Right lung (tissue), 5 donors: ENCODE measurements around the gene SIRT6. TPM values are rescaled to one million over a fixed set of nuclear protein-coding genes. Genes with fewer than 3 reads are reported as not detected.
A peak's percentile ranks its signal among the peaks of the same experiment; 100 is the strongest.
"Not testable (repeated sequence)": the region's sequence is repeated elsewhere in the genome, so short reads cannot be mapped to it uniquely, and the experiment has no call there.

Experiments used
- DNase-seq, 2 donors: peaks; one replicate each; pipeline ENCODE4 v3.0.0-alpha.2; 2013
- polyA plus RNA-seq, 5 donors: library from polyadenylated mRNA; unstranded; fragments of 120-200 nt; gene quantifications; one replicate each; pipeline versions ENCODE4 v1.2.1 to v1.2.3, GENCODE V29; 2013; ENCODE audit warnings: inconsistent platforms in 1 of 5, low replicate concordance in 1 of 5; ENCODE audit not compliant: insufficient read length in 5 of 5, insufficient read depth in 1 of 5

SIRT6 gene
- polyA plus RNA-seq, 5 donors, result 15.5 to 29.9 (median 18.3) TPM

DNA sequence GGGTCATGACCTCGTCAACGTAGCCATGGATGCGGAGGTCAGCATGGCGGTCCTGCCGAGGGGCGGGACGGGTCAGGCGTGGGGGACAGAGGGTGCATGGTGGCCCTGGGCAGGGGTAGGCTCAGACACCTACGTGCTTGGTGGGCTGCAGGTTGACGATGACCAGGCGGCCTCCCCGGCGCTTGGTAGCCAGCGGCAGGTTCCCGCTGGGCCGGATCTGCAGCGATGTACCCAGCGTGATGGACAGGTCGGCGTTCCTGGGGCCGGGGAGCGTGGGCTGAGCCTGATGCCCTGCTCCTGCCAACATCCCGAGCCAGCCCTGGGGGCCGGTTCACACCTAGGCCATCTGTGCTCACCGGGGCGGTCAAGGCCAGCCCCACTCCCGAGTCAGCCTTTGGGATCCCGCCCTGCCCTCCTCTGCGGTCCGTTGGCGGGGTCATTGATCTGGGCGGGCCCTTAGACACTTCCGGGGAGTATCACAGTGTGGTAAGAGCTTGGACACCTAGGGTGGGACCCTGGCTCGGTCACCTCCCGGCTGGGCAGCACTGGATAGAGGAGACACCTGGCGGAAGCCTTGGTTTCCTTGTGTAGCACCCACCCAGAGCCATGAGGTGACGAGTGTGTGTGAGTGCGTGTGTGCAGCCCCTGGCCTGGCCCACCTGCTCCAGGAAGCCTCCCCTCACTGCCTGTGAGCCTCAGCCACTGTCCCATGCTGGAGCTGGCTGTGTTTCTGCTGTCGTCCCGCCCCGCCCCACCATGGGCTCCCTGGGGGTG, 7.3 kb downstream of the SIRT6 start:
- no peak for DNase-seq

DNA sequence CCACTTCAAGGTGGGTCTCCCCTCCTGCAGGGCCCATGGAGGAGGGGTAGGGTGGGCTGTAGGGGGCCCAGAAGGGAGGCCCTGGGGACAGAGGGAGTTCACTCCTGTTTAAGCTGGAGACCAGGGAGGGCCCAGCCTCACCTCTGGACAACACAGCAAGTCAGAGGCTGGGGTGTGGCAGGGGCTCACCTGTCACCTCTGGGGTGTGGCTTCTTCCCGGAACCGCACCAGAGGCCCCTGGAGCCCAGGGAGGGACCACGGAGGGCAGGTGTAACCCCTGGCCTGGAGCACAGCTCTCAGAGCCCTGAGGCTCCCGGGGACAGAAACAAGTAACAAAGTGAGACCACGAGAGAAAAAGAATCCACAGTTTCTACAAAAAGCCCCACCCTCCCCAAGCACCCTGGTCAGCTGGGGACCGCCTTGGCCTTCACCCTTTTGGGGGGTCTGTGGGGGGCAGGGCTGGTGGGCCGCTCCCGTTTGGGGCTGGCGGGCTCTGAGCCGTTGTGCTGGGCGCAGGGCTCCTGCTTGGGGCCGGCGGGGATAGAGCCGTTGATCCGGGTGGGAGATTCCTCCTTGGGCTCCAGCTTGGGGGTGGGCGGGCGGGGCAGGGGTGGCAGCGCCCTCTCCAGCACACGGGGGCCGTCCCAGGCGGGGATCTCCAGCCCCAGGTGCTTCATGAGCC, 8.0 kb downstream of the SIRT6 start:
- DNase-seq, result no peak

DNA sequence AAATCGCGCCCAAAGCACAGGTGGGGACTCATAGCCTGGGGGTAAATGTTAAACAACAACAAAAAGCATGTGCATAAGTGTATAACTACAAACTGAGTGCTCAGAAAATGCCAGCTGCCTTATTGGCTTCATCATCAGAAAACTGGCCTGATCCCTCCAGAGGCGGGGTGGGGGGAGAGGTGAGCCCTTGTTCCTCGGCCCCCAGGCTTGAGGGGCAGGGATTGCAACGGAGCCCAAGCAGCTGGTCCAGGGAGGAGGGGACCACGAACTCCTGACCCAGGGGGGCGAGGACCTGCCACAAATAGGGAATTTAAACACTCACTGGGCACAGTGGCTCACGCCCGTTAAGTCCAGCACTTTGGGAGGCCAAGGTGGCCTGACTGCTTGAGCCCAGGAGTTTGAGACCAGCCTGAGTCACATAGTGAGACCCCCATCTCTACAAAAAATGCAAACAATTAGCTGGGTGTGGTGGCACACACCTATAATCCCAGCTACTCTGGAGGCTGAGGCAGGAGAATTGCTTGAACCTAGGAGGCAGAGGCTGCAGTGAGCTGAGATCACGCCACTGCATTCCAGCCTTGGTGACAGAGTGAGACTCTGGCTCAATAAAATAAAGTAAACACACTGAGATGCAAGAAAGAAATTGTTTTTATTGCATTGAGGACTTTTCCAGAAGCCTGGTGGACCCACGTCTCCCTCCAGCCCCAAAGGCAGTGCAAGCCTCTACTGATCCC, 8.7 kb downstream of the SIRT6 start:
- no peak for DNase-seq

DNA sequence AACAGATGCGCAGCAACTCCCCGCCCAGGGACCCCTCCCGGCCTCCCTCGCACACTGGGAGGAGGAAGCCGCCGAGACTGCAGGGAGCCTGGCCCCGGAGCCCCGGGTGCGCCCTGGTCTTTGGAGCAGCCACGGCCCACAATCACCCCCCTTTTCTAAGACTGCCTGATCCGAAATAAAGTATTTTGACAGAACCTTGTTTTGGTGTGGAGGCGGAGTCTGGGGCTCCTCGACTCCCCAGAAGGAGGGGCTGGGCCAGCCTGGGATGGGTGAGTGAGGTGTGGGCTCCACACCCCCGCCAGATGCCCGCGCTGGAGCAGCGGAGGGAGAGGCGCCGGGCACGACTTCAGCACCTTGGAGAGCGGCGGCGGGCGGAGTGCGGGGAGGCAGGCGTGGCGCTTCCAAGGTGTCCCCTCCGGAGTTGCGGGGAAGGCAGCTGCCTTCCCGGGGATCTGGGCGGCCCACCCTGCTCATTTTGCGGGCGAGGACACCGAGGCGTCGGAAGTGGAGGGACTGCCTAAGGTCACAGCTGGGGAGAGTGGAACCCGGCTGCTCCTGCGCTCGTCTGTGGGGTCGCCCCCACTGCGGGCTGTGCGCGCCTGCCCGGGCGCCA, 9.4 kb downstream of the SIRT6 start:
- peak; percentile 26 to 30 for DNase-seq

- DNase-seq, result no peak
These were observed 10.7 kb downstream of the SIRT6 start for GRCh38 chr19:4171676-4172075.

DNA sequence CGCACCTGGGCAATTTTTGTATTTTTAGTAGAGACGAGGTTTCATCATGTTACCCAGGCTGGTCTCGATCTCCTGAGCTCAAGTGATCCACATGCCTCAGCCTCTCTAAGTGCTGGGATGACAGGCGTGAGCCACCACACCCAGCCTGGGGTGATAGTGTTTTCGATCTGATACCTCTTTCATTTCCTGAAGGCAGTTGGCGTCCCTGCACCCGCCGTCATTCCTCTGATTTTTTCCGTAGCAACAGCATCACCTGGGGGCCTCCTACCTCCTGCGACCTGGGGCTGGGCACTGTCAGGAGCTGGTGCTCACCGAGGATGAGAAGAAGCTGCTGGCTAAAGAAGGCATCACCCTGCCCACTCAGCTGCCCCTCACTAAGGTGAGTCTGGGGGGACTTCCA, 18.1 kb downstream of the SIRT6 start:
- DNase-seq, result no peak

- no peak for DNase-seq
These were observed 20.8 kb downstream of the SIRT6 start for GRCh38 chr19:4161415-4162077.

DNA sequence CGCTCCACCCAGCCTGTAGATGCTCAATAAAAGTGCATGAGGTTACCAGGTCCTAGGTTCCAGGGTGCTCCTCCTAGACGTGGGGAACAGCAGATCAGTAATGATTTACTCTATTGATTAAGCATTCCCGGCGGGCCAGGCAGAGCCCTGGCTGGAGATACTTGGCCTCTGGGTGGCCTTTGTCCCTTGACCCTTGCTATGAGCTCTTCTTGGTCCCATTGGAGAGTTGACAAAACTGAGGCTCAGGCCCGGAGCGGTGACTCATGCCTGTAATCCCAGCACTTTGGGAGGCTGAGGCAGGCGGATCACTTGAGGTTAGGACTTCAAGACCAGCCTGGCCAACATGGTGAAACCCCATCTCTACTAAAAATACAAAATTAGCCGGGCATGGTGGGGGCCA, 24.4 kb downstream of the SIRT6 start:
- not testable (repeated sequence) for DNase-seq

DNA sequence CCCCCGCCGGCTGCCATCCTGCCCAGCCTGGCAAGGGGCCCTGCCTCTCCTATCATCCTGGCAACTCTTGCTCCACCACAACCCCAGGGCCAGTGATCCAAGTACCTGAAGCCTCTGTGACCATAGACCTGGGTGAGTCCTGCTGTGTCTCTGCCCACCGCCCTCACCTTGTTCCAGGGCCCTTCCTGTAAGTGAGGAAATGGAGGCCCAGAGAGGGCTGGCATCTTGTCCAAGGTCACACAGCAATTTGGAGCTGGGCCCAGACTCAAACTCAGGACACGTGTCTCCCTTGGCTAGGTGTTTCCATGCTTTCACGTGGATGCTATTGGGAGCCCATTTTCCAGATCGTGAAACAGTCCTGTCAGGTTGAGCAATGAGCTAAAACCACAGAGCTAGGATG, 25.2 kb downstream of the SIRT6 start:
- DNase-seq, result no peak

GRCh38 chr19:4154571-4155312, 27.6 kb downstream of the SIRT6 start:
- no peak for DNase-seq

- DNase-seq, result no peak
These were observed 29.9 kb downstream of the SIRT6 start for GRCh38 chr19:4152241-4152998.

DNA sequence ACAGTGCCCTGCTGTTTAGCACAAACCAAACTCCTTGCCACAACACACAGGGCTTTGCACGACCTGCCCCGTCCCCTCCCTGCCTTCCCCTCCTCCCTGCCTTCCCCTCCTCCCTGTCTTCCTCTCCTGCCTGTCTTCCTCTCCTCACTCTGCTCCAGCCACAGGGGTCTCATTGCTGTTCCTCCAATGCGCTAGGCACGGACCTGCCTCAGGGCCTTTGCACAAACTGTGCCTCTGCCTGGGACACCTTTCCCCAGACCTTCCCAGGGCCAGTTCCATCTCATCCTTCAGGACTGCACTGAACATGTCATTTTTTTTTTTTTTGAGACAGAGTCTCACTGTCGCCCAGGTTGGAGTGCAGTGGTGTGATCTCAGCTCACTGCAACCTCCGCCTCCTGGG, 30.7 kb downstream of the SIRT6 start:
- DNase-seq, result no peak

DNA sequence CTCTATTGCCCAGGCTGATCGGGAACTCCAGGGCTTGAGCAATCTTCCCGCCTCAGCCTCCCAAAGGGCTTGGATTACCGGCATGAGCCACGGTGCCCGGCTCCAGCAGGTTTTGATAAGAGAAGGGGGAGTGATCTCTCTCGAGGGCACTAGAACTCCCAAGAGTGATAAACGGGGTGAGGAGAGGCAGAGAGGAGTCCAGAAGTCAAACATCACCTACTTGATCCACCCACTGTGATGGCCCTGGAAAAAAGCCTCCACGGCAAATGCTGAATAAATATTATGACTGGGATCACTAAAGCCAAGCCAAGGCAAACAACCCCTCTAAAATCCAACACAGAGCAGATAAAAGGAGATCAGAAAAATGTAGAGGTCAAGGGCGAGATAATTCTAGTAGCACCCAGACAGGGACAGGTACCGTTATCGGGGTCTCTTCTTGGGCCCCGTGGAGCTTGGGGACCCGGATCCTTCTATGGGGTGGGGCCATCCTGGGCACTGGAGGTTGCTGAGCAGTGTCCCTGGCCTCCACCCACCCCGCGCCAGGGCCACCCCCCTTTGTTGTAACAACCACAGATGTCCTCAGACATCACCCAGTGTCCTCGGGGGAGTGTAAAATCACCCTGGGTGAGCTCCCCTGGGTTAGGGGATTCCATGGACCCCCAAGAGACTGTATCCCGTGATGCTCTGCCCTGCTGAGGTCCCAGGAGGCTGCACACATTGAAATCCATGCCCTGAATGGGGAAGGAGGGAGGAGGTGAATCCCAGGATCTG, 32.7 kb downstream of the SIRT6 start:
- DNase-seq, result no peak

GRCh38 chr19:4144666-4145249, 37.6 kb downstream of the SIRT6 start:
- DNase-seq, result no peak

GRCh38 chr19:4142916-4143315, 39.4 kb downstream of the SIRT6 start:
- not testable (repeated sequence) for DNase-seq

- DNase-seq, result no peak
These were observed 42.1 kb downstream of the SIRT6 start for GRCh38 chr19:4140237-4140711.

GRCh38 chr19:4139614-4140236, 42.6 kb downstream of the SIRT6 start:
- DNase-seq, result peak in 1 of 2 donors; percentile 29

DNA sequence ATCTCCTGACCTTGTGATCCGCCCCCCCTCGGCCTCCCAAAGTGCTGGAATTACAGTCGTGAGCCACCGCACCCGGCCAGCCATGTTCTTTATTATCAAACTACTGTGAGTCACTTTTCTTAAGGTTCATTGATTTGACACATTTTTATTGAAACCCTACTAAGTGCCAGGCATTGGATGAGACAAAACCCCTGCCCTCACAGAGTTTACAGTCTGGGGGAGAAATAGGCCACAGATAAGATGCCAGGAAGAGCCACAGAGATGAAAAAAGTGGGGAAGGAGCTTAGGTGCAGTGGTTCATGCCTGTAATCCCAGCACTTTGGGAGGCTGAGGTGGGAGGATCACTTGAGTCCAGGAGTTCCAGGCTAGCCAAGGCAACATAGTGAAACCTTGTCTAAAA, 43.9 kb downstream of the SIRT6 start:
- DNase-seq, result no peak
